Cardiac septum (tissue), 1 donor: ENCODE data around the gene C1S. TPM values are rescaled to one million over a fixed set of nuclear protein-coding genes. Genes with fewer than 3 reads are reported as not detected.
"Not testable (repeated sequence)": the region's sequence is repeated elsewhere in the genome, so short reads cannot be mapped to it uniquely, and the experiment has no call there.

Experiments
- DNase-seq: peaks from one replicate; pipeline ENCODE4 v3.0.0-alpha.2; 2020; ENCODE audit warnings: low spot score
- intact Hi-C: fragments of 100-400 bp; cut with DNase I; formaldehyde crosslinking; loops from one replicate; pipeline ENCODE4 v1.14.0; 2022
- total RNA-seq: library from RNA; stranded (reverse); fragmentation: NEBNext Ultra II Directional; extraction: Animal tissue kit (Norgen Biotek cat#: 25700); gene quantifications from one replicate; pipeline ENCODE4 v1.2.1, GENCODE V29; 2021
- donor health status: DM: no; HTN: no; CAD: no.

The C1S gene
- total RNA-seq, 1 donor from 2014 or later, result 69.0 TPM

DNA sequence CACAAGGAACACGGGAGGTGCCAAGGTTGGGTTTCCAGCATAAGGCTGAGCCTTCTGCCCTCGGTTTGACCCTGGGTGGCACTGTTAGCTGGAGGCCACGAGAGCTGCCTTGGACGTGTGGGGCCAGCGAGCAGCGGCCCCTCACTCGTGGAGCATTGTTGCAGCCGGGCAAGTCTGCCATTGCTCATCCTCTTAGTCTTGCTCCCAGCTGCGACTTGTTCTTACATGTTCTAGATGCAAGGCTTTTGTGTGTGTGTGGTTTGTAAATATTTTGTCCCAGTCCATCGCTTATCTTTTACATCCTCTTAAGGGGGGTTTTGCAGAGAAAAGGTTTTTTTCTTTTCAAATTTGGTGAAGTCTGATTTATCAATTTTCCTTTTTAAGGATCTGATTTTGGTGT is 21.1 kb upstream of the C1S start:
- intact Hi-C loops, result no loop called here
- DNase-seq, result no peak

DNA sequence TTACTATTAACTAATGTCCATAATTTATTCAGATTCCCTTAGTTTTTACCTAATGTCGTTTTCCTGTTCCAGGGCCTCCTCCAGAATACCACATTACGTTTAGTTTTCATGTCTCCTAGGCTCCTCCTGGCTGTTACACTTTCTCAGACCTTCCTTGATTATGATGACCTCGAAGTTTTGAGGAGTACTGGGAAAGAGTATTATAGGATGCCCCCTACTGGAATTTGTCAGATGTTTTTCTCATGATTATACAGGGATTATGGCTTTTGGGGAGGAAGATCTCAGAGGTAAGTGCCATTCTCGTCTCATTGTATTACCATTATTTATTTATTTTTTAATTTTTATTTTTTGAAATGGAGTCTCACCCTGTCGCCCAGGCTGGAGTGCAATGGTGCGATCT is 17.7 kb upstream of the C1S start:
- intact Hi-C loops, result loop anchor here (5.0 kb wide), 1 partner anchor 101 kb away; the partner anchor contains the start of genes C12orf57 and RNU7-1
- no peak for DNase-seq

DNA sequence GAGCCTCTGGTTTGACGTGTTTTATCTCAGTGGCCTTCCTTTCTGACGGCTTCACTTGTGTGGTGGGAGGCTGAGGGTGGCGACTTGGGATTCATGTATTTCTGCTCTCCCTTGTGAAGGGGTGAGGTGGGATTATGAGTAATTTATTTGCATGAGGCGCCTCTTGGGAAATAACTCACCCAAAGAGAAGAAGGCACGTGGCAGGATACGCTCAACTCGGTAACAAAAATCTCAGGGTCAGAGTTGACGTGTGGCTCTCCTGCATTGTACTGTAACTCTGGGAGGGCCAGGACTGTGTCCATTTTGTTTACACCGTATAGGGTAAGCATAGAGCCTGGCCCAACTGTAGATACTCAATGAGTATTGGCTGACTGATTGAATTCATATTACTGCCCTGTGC is 14.6 kb upstream of the C1S start:
- intact Hi-C loops, result no loop called here
- no peak for DNase-seq

DNA sequence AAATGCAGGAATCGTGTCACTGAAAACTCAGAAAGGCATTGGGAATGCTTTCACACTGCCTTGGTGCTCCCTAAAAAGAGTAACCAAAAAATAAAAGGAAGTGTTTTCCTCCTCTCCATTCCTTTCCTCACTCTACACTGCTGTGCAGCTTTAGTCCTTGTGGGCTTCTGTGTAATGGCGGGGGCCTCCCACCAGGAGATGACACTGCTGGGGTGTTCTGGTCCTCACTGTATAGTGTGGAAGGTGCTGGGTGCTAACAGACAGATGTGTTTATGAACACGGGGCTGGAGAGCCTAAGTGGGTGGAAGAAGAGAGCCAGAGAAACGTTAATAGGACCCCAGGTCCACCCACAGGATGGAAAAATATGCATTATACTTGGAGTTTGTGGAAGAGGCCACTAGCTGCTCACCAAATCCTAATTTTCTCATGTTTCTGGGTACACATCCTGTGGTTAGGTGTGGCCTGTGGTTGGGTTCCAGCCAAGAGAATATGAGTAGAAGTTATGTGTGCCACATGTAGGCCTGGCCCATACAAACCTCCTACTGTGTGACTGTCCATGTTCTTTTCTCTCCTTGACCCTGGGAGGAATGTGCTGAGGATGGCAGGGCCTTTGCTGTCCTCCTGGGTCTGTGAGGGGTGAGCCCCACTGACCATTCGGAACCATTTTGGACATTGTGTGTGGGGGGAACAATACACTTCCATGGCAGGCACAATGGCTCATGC is 14.0 kb upstream of the C1S start:
- no peak for DNase-seq
- intact Hi-C loops, result no loop called here

DNA sequence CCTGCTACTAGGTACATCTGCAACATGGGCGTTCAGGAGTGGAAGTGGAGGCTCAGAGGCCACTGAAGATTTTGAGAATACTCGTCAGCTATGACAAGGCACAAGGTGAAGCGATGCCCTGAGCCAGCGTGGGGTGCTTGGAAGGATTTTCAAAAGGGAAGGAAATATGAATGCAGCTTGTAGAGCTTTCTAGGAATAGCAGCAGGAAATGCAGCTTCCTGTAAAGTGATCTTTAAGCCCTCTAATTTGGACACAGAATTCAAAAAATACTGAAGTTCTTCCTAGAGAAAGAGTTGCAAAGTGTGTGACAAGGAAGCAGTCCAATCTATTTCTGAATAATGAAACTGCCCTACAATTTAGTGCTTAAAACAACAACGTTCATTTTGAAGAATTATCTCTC is 13.2 kb upstream of the C1S start:
- intact Hi-C loops, result no loop called here
- DNase-seq, result no peak

DNA sequence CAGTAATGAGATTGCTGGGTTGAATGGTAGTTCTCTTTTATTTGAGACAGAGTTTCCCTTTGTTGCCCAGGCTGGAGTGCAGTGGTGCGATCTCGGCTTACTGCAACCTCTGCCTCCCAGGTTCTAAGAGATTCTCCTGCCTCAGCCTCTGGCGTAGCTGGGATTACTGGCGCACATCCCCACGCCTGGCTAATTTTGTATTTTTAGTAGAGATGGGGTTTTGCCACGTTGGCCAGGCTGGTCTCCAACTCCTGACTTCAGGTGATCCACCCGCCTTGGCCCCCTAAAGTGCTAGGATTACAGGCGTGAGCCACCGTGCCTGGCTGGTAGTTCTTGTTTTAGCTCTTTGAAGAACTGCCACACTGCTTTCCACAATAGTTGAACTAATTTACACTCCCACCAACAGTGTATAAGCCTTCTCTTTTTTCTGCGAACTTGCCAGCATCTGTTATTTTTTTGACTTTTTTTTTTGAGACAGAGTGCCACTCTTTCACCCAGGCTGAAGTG is 11.0 kb upstream of the C1S start:
- intact Hi-C loops, result not testable (repeated sequence)

DNA sequence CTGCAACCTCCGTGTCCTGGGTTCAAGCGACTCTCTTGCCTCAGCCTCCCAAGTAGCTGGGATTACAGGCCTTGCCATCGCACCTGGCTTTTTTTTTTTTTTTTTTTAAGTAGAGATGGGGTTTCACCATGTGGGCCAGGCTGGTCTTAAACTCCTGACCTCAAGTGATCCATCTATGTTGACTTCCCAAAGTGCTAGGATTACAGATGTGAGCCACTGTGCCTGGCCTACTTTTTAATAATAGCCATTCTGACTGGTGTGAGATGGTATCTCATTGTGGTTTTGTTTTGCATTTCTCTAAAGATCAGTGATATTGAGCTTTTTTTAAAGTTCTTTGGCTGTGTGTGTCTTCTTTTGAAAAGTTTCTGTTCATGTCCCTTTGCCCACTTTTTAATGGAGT is 10.5 kb upstream of the C1S start:
- intact Hi-C loops, DNase-seq: not testable (repeated sequence)

More for the DNA sequence above, 11.0 kb upstream of the C1S start:
- not testable (repeated sequence) for DNase-seq

DNA sequence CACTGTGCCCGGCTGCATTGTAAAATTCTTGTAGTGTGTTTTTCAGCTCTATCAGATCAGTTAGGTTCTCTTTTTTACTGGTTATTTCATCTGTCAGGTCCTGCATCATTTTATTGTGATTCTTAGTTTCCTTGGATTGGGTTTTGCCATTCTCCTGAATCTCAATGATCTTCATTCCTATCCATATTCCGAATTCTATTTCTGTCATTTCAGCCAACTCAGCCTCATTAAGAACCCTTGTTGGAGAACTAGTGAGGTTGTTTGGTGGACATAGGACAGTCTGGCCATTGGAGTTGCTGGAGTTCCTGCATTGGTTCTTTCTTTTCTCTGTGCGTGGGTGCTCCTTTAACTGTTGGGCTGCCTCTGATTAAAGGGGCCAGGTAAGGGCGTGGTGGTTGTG is 5.6 kb upstream of the C1S start:
- intact Hi-C loops, result no loop called here

DNA sequence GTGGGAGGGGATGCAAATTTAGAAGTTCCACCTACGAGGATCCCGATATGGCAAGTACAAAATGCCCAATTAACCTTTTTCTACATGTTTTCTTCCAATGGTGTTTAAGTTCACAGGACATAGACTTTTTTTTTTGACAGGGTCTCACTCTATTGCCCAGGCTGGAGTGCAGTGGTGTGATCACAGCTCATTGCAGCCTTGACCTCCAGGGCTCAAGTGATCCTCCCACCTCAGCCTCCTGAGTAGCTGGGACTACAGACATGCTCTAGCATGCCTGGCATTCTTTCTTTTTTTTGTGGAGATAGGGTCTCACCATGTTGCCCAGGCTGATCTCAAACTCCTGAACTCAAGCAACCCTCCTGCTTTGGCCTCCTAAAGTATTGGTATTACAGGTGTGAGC is 4.8 kb upstream of the C1S start:
- intact Hi-C loops, DNase-seq: not testable (repeated sequence)

More for the DNA sequence above, 5.6 kb upstream of the C1S start:
- no peak for DNase-seq

DNA sequence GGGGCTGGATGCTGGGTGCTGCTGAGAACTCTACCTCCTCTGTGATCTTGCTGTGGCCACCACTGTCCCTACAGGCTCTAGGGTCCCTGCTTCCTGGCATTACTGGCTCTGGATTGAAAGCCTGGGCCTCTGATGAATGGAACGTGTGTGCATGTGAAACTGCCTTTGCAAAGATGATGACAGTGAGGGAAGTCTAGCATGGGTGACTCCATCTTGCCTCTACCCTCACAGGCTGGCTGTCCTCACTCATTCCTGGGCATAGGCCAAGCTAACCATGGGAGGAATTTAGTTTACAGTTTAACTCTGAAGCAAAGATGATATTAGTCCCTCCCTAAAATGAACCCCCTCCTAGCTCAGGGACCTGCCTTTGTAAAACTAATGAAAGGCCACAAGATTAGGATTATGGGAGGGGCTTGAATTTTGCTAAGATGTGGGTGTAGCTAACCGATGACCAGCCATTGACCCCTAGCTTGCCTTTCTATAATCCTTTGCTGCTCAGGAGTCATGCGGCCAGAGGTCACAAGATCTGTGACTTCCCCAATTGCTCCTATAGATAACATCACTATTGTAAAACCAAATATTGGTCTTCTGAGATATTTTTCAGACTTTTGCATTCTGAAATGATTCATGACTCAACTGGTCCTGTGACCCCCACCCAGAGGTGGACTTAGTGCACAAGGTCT is 2.2 kb upstream of the C1S start:
- DNase-seq, result peak; percentile 24
- intact Hi-C loops, result no loop called here

DNA sequence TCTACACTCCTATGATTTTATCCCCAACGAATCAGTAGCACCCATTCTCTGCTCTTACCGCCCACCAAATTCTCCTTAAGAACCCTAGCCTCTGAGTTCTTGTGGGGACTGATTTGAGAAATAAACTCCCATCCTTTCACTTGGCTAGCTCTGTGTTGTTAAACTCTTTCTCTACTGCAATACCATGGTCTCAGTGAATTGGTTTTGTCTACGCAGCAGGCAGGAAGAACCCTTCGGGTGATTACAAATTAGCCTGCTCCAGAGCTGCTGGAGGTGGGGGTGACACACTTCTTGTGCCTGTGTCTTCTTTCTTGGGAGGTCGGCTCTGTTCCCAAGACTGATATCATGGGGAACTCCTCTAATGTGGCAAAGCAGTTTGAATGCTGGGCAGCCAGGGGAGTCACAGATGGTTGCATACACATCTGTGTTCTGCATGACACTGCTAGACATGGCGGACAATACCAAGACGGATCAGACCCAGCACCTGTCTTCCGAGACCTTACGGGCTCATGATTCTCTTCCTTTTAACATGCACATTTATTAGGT is 1.6 kb upstream of the C1S start:
- no peak for DNase-seq
- intact Hi-C loops, result no loop called here

DNA sequence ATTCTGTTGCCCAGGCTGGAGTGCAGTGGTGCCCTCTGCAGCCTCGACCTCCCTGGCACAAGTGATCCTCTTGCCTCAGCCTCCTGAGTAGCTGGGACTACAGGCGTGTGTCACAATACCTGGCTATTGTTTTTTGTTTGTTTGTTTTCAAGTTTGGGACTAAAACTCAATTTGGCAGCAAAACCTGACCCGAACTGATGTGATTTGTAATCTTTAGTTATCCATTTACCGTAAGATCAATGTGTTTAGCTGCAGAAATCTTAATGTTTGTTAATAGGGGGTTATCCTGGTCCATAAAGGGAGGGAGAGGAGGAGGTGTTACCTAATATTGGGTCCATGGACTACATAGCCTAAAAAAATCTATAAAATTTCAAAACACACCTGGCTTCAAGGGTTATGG is 738 bp upstream of the C1S start:
- intact Hi-C loops, result loop anchor here (1.0 to 2.0 kb wide), 2 partner anchors 33 to 49 kb away; partner anchors contain the start of genes C1R and C1RL
- no peak for DNase-seq

DNA sequence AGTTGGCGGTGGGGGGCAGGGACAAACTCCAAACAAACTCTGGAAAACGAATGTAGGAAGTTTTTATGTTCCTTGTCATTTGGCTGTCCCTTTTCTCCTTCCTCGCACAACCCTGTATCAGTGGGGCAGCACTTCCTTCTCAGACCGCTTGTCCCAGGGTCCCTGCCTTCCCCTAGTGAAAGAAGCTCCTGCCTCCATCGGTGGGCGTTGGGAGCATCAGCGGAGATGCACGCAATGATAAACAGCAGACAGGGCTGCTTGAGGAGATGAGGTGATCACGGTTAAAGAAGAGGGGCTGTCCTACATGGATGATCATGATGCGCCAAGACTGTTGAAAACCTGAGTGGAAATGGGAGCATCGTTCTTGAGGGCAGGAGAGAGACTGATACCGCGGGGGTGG is 620 bp downstream of the C1S start:
- intact Hi-C loops, result loop anchor here (2.0 kb wide), 1 partner anchor 48 kb away; the partner anchor contains the start of gene C1RL
- DNase-seq, result peak; percentile 69

DNA sequence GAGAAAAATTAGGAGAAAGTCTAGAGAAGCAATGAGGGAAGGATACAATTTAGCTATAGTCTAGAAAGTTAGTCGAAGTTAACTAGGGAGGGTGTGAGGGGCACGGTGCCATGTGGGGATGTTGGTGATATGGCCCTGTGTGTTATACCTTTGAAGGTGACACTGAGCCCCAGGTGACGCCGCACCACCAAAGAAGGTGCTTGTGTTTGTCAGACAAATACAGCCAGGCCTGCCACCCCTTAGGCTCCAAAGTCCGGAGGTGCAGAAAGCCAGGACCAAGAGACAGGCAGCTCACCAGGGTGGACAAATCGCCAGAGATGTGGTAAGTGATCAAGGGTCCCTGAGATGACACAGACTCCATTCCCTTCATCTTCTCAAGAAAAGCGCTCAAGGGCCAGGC is 1.1 kb downstream of the C1S start:
- intact Hi-C loops, result loop anchor here (2.0 kb wide), 1 partner anchor 47 kb away; the partner anchor contains the start of gene C1RL
- DNase-seq, result peak; percentile 29

DNA sequence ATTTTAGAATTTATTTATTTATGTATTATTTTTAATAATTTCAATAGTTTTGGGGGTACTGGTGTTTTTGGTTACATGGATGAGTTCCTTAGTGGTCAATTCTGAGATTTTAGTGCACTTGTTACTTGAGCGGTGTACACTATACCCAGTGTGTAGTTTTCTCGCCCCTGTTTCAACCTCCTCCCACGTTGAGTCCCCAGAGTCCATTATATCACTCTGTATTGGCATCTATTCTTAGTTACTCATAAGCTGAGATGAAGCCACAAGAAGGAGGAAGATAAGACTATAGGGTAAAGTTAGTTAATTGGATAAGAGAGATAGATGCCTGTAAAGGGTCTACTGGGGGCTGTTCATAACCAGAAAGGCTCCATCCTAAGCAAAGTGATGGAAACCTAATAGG is 4.0 kb downstream of the C1S start:
- no peak for DNase-seq
- intact Hi-C loops, result no loop called here

DNA sequence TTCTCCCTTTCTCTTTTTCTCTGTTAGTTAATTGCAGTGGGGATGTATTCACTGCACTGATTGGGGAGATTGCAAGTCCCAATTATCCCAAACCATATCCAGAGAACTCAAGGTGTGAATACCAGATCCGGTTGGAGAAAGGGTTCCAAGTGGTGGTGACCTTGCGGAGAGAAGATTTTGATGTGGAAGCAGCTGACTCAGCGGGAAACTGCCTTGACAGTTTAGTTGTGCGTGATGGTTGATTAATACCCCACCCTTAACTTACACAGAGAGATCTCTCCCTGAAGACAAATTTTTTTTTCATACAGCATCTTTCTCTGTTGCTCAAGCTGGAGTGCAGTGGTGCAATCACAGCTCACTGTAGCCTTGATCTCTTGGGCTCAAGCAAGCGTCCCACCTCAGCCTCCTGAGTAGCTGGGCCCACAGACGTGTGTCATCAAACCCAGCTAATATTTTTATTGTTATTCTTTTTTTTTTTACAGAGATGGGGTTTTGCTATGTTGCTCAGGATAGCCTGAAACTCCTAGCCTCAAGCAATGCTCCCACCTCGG is 4.6 kb downstream of the C1S start:
- no peak for DNase-seq
- intact Hi-C loops, result no loop called here

DNA sequence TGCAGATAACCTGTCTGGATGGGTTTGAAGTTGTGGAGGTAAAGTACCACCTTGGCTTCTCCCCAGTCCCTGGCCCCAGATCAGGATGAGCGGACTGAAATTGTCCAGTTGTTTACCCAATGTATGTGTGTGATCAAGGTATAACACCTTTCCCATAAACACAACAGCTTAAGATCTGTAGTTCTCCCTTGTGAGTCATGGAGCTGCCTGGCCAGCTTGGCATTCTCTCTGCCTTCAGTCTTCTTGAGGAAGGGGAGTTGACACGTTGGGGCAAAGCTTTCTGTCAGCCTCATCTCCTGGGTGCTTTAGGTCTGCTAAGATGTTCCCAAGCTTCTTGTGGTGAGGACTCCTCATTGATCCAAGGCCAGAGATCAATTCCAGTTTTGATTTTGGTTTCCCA is 6.1 kb downstream of the C1S start:
- DNase-seq, result no peak
- intact Hi-C loops, result no loop called here

DNA sequence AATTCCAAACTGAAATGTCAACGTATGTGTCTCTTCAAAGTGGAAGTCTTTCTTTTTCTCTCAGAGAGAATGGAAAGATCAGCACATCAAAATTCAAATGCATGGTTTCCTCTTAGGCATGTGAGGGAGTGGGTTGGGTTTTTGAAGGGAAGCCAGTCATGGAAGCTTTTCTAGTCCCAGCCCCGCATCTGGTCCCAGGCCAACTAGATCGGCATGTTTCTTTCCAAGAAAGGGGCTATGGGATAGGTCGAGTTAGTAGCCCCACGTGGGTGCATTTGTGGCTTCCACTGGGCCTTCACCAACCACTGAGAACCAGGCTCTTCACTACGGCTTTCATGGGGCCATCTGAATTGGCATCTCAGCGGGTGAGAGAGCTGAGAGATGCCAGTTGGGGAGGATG is 6.6 kb downstream of the C1S start:
- DNase-seq, result no peak
- intact Hi-C loops, result no loop called here

DNA sequence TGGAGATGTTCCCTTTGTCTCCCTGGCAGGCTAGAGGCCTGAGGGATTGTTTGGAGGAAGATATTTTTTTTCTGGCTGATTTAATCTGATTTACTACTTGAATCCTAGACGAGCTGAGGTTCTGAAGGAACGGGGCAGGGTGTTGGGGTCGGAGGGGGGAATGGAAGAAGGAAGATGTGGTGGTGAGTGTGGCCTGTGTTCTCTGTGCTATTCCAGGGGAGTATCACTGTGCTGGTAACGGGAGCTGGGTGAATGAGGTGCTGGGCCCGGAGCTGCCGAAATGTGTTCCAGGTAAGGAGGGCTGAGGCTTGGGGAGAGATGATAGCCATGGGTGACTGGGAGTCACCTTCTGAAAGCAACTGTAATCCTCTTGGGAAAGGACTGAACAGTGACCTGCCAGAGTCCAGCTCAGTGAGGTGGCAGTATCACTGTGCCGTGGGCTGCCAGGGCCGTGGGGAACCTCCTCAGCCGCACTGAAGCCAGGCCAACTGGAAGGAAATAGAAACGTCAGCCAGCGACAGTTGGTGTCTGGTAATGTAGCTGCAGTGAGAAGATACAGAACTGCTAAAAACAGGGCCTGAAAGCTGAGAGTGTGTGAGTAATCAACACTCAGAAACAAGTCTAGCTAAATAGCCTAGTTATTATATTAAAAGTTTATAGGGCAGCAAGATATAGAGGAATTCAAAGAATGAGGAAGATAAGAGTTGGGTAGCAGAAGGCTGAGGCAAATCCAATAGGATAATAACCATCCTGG is 7.9 kb downstream of the C1S start:
- DNase-seq, result no peak
- intact Hi-C loops, result no loop called here

DNA sequence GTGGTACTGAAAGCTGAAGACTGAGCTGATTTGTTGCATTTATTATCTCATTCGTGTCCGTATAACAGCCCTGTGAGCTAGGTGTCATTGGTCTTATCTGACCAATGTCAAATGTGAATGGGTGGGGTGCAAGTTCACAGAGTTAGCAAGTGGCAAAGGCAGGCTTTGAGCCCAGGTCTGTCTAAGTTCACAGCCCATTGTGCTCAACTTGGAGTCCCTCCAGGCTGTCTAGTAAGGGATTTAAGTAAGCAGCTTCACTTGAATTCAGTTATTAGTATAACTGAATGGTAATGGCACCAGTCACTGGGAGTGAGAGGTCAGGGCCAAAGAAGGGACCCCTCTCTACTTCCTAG is 8.5 kb downstream of the C1S start:
- intact Hi-C loops, result no loop called here
- DNase-seq, result no peak
